Neural cell (in vitro differentiated cells): ENCODE results near the gene TRIM44. TPM values are rescaled to one million over a fixed set of nuclear protein-coding genes. Genes with fewer than 3 reads are reported as not detected.

ENCODE experiments used
- H2AFZ ChIP-seq: fragments of 200-600, 300-800 bp; sonication (generic), shearing (Covaris generic); 2 replicates; pipeline ENCODE4 v1.6.0; 2014; ENCODE audit warnings: low read depth, mild to moderate bottlenecking, antibody characterized with exemption, low read length, moderate library complexity
- H3F3A ChIP-seq: fragments of 200-600 bp; shearing (Covaris generic); 2 replicates; pipeline ENCODE4 v1.6.1; 2016; ENCODE audit warnings: mild to moderate bottlenecking, moderate library complexity, mixed read lengths, antibody characterized with exemption, low read length; ENCODE audit not compliant: insufficient read depth, poor library complexity, severe bottlenecking
- H3K27ac ChIP-seq: fragments of 200-600, 300-800 bp; sonication (generic), shearing (Covaris generic); 2 replicates; pipeline ENCODE4 v1.5.1; 2014; ENCODE audit warnings: mild to moderate bottlenecking, low read length, moderate library complexity
- H3K27me3 ChIP-seq: fragments of 300-800, 200-600 bp; sonication (generic), shearing (Covaris generic); 2 replicates; pipeline ENCODE4 v1.6.0; 2014; ENCODE audit warnings: mild to moderate bottlenecking, low read depth, low read length, moderate library complexity; ENCODE audit not compliant: insufficient read depth
- H3K36me3 ChIP-seq: fragments of 300-800, 200-600 bp; sonication (generic), shearing (Covaris generic); 2 replicates; pipeline ENCODE4 v1.5.1; 2014; ENCODE audit warnings: mild to moderate bottlenecking, antibody characterized with exemption, low read length, moderate library complexity; ENCODE audit not compliant: insufficient read depth
- H3K4me2 ChIP-seq: fragments of 300-800, 200-600 bp; sonication (generic), shearing (Covaris generic); 2 replicates; pipeline ENCODE4 v1.6.0; 2014; ENCODE audit warnings: mild to moderate bottlenecking, low read length
- H3K4me3 ChIP-seq: fragments of 300-800, 200-600 bp; sonication (generic), shearing (Covaris generic); 2 replicates; pipeline ENCODE4 v1.5.1; 2014; ENCODE audit warnings: mild to moderate bottlenecking, low read length, moderate library complexity
- H3K79me2 ChIP-seq: fragments of 200-600 bp; shearing (Covaris generic); replicated peaks from 2 replicates; pipeline ENCODE4 v1.6.0; 2014; ENCODE audit warnings: mild to moderate bottlenecking, low read length, moderate library complexity; ENCODE audit not compliant: insufficient read depth
- H3K9ac ChIP-seq: fragments of 300-800, 200-600 bp; sonication (generic), shearing (Covaris generic); 2 replicates; pipeline ENCODE4 v1.6.1; 2016; ENCODE audit warnings: mild to moderate bottlenecking, low read length, mixed read lengths
- H3K9me2 ChIP-seq: fragments of 200-600 bp; shearing (Covaris generic); 2 replicates; pipeline ENCODE4 v1.6.1; 2016; ENCODE audit warnings: mild to moderate bottlenecking, low read length, mixed read lengths; ENCODE audit not compliant: insufficient read depth
- H3K9me3 ChIP-seq: fragments of 200-600, 300-800 bp; sonication (generic), shearing (Covaris generic); 2 replicates; pipeline ENCODE4 v1.6.1; 2016; ENCODE audit warnings: mild to moderate bottlenecking, mixed run types, low read length, moderate library complexity, mixed read lengths
- H4K20me1 ChIP-seq: fragments of 200-600 bp; shearing (Covaris generic); 2 replicates; pipeline ENCODE4 v1.6.1; 2016; ENCODE audit warnings: mild to moderate bottlenecking, mixed run types; ENCODE audit not compliant: insufficient read depth
- EP300 ChIP-seq: fragments of 450-650 bp; conservative IDR thresholded peaks from 2 replicates; pipeline ENCODE4 v1.6.1; 2014; ENCODE audit warnings: antibody characterized with exemption, mild to moderate bottlenecking, moderate library complexity; ENCODE audit not compliant: poor library complexity, severe bottlenecking
- EZH2 ChIP-seq: fragments of 200-600, 300-800 bp; shearing (Covaris generic), sonication (generic); IDR thresholded peaks from 2 replicates; pipeline ENCODE4 v1.6.1; 2014; ENCODE audit warnings: antibody characterized with exemption, low read length, borderline replicate concordance, mild to moderate bottlenecking; ENCODE audit not compliant: insufficient read depth, poor library complexity, severe bottlenecking
- MXI1 ChIP-seq: fragments of 450-650 bp; conservative IDR thresholded peaks from 2 replicates; pipeline ENCODE4 v1.6.1; 2014; ENCODE audit warnings: antibody characterized with exemption, mild to moderate bottlenecking; ENCODE audit not compliant: poor library complexity, severe bottlenecking
- POLR2AphosphoS5 ChIP-seq: IDR thresholded peaks from 2 replicates; pipeline ENCODE4 v1.6.1; 2012
- RAD21 ChIP-seq: fragments of 450-650 bp; conservative IDR thresholded peaks from 2 replicates; pipeline ENCODE4 v1.6.1; 2014; ENCODE audit warnings: antibody characterized with exemption, mild to moderate bottlenecking, moderate library complexity
- SMC3 ChIP-seq: fragments of 450-650 bp; conservative IDR thresholded peaks from 2 replicates; pipeline ENCODE4 v1.6.1; 2014; ENCODE audit warnings: antibody characterized with exemption, mild to moderate bottlenecking, moderate library complexity; ENCODE audit not compliant: poor library complexity
- TAF1 ChIP-seq: IDR thresholded peaks from 2 replicates; pipeline ENCODE4 v1.6.1; 2012; ENCODE audit warnings: low read depth
- polyA plus RNA-seq: library from polyadenylated mRNA; depleted of rRNA; stranded (reverse); fragments of >200 nt; gene quantifications from 2 replicates; pipeline ENCODE4 v1.2.3, GENCODE V29; 2014
- TF ChIP-seq, protein P1 (sequence below): fragments of 450-650 bp; IDR thresholded peaks from 2 replicates; pipeline ENCODE4 v1.5.1; 2014; ENCODE audit warnings: antibody characterized with exemption, mild to moderate bottlenecking, moderate library complexity; ENCODE audit not compliant: poor library complexity, severe bottlenecking
- TF ChIP-seq, protein P2 (sequence below): IDR thresholded peaks from 2 replicates; pipeline ENCODE4 v1.6.1; 2012; ENCODE audit warnings: borderline replicate concordance

The TRIM44 gene
- polyA plus RNA-seq, 1 donor from 2014 or later: 14.9 TPM

DNA sequence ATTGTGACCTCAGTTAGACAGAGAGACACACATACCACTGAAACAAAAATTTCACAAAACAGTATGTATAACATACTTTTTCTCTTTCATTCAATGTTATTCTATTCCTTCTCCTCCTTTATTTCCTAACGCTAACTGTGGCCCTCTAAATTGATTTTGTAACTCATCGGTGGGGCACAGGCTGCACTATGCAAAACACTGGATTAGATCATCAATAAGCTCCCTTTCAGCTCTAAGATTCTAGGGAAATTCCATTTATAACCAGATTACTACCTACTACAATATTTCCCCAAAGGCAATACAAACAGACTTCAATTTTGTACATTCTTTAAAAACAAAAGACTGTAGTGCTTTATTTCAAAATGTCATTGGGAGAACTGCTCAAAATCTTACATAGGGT, 38.3 kb upstream of the TRIM44 start:
- H3K4me3 ChIP-seq: no peak overlapping the region
- H4K20me1 ChIP-seq: no peaks in the 10 kb centered on the region
- H3K9ac ChIP-seq: no peak overlapping the region
- H2AFZ ChIP-seq: no peak overlapping the region
- H3K36me3 ChIP-seq: no peaks in the 10 kb centered on the region
- H3K9me3 ChIP-seq: no peaks in the 10 kb centered on the region
- H3K9me2 ChIP-seq: no peaks in the 10 kb centered on the region
- no peak overlapping the region for H3K4me2 ChIP-seq
- no peak overlapping the region for H3K27ac ChIP-seq
- peaks cover 2% of the 10 kb centered on the region for H3F3A ChIP-seq
- H3K27me3 ChIP-seq: no peaks in the 10 kb centered on the region
- H3K79me2 ChIP-seq: peaks cover 31% of the 10 kb centered on the region
- TF ChIP-seq, protein P1, sequence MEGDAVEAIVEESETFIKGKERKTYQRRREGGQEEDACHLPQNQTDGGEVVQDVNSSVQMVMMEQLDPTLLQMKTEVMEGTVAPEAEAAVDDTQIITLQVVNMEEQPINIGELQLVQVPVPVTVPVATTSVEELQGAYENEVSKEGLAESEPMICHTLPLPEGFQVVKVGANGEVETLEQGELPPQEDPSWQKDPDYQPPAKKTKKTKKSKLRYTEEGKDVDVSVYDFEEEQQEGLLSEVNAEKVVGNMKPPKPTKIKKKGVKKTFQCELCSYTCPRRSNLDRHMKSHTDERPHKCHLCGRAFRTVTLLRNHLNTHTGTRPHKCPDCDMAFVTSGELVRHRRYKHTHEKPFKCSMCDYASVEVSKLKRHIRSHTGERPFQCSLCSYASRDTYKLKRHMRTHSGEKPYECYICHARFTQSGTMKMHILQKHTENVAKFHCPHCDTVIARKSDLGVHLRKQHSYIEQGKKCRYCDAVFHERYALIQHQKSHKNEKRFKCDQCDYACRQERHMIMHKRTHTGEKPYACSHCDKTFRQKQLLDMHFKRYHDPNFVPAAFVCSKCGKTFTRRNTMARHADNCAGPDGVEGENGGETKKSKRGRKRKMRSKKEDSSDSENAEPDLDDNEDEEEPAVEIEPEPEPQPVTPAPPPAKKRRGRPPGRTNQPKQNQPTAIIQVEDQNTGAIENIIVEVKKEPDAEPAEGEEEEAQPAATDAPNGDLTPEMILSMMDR: no peak
- TF ChIP-seq POLR2AphosphoS5: no peak
- TF ChIP-seq EZH2: no peak
- TF ChIP-seq, protein P2, sequence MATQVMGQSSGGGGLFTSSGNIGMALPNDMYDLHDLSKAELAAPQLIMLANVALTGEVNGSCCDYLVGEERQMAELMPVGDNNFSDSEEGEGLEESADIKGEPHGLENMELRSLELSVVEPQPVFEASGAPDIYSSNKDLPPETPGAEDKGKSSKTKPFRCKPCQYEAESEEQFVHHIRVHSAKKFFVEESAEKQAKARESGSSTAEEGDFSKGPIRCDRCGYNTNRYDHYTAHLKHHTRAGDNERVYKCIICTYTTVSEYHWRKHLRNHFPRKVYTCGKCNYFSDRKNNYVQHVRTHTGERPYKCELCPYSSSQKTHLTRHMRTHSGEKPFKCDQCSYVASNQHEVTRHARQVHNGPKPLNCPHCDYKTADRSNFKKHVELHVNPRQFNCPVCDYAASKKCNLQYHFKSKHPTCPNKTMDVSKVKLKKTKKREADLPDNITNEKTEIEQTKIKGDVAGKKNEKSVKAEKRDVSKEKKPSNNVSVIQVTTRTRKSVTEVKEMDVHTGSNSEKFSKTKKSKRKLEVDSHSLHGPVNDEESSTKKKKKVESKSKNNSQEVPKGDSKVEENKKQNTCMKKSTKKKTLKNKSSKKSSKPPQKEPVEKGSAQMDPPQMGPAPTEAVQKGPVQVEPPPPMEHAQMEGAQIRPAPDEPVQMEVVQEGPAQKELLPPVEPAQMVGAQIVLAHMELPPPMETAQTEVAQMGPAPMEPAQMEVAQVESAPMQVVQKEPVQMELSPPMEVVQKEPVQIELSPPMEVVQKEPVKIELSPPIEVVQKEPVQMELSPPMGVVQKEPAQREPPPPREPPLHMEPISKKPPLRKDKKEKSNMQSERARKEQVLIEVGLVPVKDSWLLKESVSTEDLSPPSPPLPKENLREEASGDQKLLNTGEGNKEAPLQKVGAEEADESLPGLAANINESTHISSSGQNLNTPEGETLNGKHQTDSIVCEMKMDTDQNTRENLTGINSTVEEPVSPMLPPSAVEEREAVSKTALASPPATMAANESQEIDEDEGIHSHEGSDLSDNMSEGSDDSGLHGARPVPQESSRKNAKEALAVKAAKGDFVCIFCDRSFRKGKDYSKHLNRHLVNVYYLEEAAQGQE: no peak
- TF ChIP-seq SMC3: no peak
- TF ChIP-seq MXI1: no peak
- no peak for TF ChIP-seq TAF1
- no peak for TF ChIP-seq EP300
- TF ChIP-seq RAD21: no peak

DNA sequence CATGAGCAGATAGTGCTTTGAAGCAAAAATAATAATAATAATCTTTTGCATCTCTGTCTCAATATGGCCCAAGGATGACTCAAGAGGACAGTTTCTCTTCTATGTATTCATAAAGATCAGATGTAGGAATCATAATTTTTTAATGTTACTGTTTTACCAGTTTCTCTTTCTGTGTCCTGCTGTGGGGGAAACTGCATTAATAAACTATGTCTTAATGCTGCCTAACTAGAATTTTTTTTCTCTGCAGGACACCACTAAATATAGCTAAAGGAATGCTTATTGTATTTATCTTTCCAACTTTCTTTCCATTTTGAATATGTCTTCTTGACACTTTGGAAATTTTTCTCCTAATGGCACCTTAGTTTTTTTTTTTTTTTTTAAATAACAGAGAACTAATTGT, 37.8 kb upstream of the TRIM44 start:
- H3K27me3 ChIP-seq: no peaks in the 10 kb centered on the region
- H3K4me3 ChIP-seq: no peak overlapping the region
- H3K9me2 ChIP-seq: no peaks in the 10 kb centered on the region
- no peaks in the 10 kb centered on the region for H4K20me1 ChIP-seq
- no peaks in the 10 kb centered on the region for H3K36me3 ChIP-seq
- no peak for TF ChIP-seq SMC3
- TF ChIP-seq TAF1: no peak
- TF ChIP-seq EZH2: no peak
- no peak overlapping the region for H3K9ac ChIP-seq
- H3K79me2 ChIP-seq: peaks cover 26% of the 10 kb centered on the region
- H3K27ac ChIP-seq: no peak overlapping the region
- H3K4me2 ChIP-seq: no peak overlapping the region
- no peak overlapping the region for H2AFZ ChIP-seq
- H3K9me3 ChIP-seq: no peaks in the 10 kb centered on the region
- no peaks in the 10 kb centered on the region for H3F3A ChIP-seq

DNA sequence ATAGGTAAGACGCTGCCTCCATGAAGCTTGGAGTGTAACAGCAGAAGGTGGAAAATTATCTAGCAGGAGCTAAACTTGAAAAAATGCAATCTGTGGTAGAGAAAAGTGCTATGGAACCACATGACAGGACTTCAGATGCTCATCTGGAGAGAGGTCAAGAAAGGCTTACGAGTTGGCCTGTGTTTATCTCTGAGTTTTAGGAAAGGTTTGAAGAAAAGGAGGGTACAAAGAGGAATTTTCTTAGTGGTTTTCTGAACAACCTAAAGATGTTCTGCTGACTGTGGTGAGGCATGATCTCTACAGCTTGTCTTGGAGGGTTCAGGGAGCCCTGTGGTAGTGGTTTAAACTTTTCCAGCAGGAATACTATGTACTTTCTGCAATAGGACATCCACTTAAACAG, 36.1 kb upstream of the TRIM44 start:
- Histone ChIP-seq H3K9me2 (no peaks in the 10 kb centered on the region), H3F3A (no peaks in the 10 kb centered on the region), H3K27me3 (no peaks in the 10 kb centered on the region), H3K9me3 (no peaks in the 10 kb centered on the region), H4K20me1 (no peaks in the 10 kb centered on the region), H3K4me3 (no peak overlapping the region), H3K9ac (no peak overlapping the region), H2AFZ (no peak overlapping the region), H3K36me3 (no peaks in the 10 kb centered on the region), H3K4me2 (no peak overlapping the region), H3K79me2 (peaks cover 11% of the 10 kb centered on the region), H3K27ac (no peak overlapping the region)
- TF ChIP-seq POLR2AphosphoS5 (no peak), MXI1 (no peak)
- TF ChIP-seq, protein P1: no peak
- TF ChIP-seq, protein P2: no peak
